ENCODE measurements around the gene LETMD1.

The LETMD1 gene

GRCh38 chr12:51033457-51034089 lies 14.6 kb upstream of the LETMD1 start:
- TF ChIP-seq CTCF (conservative IDR thresholded peaks at IDR 0.05; ENCODE audit: low read length): no peak
- no peak overlapping the region for H3K4me3 ChIP-seq (ENCODE audit: low read length)
- no peak for DNase-seq (ENCODE audit: low read depth)

- no peak for TF ChIP-seq CTCF (conservative IDR thresholded peaks at IDR 0.05; ENCODE audit: low read length)
- no peak overlapping the region for H3K4me3 ChIP-seq (ENCODE audit: low read length)
- DNase-seq (ENCODE audit: low read depth): no peak
Measured at GRCh38 chr12:51036279-51036678, 11.8 kb upstream of the LETMD1 start.

- no peak for DNase-seq (ENCODE audit: low read depth)
- peak overlapping the region; percentile 93 for H3K4me3 ChIP-seq (ENCODE audit: low read length)
- no peak for TF ChIP-seq CTCF (conservative IDR thresholded peaks at IDR 0.05; ENCODE audit: low read length)
Measured at GRCh38 chr12:51048661-51049251, 629 bp downstream of the LETMD1 start.

GRCh38 chr12:51049525-51049924 lies 1.4 kb downstream of the LETMD1 start:
- peak overlapping the region; percentile 93 for H3K4me3 ChIP-seq (ENCODE audit: low read length)
- no peak for DNase-seq (ENCODE audit: low read depth)
- no peak for TF ChIP-seq CTCF (conservative IDR thresholded peaks at IDR 0.05; ENCODE audit: low read length)

- DNase-seq (ENCODE audit: low read depth): no peak
- TF ChIP-seq CTCF (conservative IDR thresholded peaks at IDR 0.05; ENCODE audit: low read length): no peak
- H3K4me3 ChIP-seq (ENCODE audit: low read length): no peak overlapping the region
Measured at GRCh38 chr12:51051787-51052186, 3.7 kb downstream of the LETMD1 start.

GRCh38 chr12:51055060-51055459 lies 6.9 kb downstream of the LETMD1 start:
- TF ChIP-seq CTCF (conservative IDR thresholded peaks at IDR 0.05; ENCODE audit: low read length): no peak
- no peak for DNase-seq (ENCODE audit: low read depth)
- no peak overlapping the region for H3K4me3 ChIP-seq (ENCODE audit: low read length)

GRCh38 chr12:51056242-51056641 lies 8.1 kb downstream of the LETMD1 start:
- no peak overlapping the region for H3K4me3 ChIP-seq (ENCODE audit: low read length)
- no peak for TF ChIP-seq CTCF (conservative IDR thresholded peaks at IDR 0.05; ENCODE audit: low read length)
- DNase-seq (ENCODE audit: low read depth): peak; percentile 45
